NOMO-1 (cell line): ENCODE measurements around the gene RNASE8.
"Not testable (repeated sequence)": the region's sequence is repeated elsewhere in the genome, so short reads cannot be mapped to it uniquely, and the experiment has no call there.

Experiments
- DNase-seq, 2 experiments: peaks; one replicate each; lab custom pipeline; 2025; ENCODE audit not compliant: unreplicated experiment in 2 of 2; lab: John Stamatoyannopoulos, UW

Gene RNASE8, protein sequence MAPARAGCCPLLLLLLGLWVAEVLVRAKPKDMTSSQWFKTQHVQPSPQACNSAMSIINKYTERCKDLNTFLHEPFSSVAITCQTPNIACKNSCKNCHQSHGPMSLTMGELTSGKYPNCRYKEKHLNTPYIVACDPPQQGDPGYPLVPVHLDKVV

DNA sequence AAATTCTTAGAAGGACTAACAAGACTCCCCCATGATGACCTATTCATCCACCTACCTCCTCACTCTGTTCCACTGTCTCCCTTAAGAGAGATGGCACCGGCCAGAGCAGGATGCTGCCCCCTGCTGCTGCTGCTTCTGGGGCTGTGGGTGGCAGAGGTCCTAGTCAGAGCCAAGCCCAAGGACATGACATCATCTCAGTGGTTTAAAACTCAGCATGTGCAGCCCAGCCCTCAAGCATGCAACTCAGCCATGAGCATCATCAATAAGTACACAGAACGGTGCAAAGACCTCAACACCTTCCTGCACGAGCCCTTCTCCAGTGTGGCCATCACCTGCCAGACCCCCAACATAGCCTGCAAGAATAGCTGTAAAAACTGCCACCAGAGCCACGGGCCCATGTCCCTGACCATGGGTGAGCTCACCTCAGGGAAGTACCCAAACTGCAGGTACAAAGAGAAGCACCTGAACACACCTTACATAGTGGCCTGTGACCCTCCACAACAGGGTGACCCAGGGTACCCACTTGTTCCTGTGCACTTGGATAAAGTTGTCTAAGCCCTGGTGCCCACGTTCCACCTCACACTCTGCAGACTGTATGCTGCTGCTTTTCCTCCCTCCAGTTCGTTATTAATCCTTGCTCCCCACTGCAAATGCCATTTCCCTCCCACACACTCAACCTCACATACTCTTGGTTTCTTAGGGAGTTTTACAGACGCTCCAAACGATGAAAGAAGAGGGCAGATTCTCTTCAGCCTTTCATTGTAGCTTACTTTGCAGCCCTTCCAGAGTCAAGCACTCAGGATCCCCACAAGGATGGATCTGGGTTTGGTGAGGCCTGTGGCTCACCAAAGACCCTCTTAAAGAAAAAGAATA lies at the start of gene RNASE8:
TSS of gene RNASE8 (plus strand) at position 20 of the 873 bp plus-strand sequence. CDS start at position 91, 71 bp downstream.
- DNase-seq: no peak

DNA sequence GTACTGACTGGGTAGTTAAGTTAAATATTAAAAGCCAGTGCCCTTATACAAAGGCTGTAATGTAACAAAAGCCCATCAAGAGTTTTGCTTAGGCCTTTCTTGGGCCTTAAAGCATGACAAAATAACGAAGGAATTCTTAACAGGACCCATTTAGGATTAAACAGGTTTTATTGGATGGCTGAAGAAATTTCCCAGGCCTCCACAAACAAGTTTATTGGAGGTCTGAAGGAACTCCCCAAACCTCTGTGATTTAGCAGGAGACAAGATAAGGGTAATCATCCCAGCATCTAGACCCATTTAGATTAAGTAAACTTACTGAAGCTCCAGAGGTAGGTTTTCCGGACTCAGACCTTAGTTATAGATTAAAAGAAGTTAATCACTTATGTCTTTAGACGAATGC lies 47.9 kb upstream of the RNASE8 start:
- not testable (repeated sequence) for DNase-seq

DNA sequence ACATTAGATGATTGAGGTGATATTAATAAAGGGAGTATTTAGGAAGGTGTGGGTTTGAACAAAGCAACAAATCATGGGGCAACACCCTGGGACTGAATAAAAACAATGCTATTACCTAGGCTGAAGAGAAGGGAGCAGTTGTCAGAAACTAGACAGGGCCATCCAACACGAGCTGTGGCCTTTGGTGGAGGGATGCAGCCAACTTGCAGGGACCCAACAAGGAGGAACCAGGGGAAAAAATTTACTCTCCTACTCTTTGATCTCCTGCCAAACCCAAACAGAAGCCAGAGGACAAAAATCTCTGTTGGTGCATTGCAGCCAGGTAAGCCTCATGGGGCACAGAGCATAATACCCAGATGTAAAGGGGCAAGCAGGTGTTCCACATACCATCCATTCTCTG lies 46.5 kb upstream of the RNASE8 start:
- DNase-seq: no peak

DNA sequence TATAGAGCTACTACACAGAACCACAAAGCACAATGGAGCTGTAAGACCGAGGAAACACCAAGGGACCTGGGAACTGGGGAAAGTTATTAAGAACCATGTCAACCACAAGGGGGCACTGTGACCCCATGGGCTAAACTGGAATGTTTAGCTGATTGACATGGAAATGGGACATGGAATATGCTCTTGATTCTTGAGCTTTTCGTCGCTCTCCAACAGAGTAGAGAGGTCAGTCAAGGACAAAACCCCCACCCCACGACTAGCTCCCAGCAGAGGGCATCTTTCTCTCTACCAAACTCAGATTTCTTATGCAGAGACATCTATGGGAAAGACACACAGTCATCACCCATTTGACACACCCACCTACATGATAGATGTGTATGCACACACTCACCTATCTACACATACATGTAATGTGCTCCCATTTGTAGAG lies 42.8 kb upstream of the RNASE8 start:
- peak; percentile 30 to 68 for DNase-seq

DNA sequence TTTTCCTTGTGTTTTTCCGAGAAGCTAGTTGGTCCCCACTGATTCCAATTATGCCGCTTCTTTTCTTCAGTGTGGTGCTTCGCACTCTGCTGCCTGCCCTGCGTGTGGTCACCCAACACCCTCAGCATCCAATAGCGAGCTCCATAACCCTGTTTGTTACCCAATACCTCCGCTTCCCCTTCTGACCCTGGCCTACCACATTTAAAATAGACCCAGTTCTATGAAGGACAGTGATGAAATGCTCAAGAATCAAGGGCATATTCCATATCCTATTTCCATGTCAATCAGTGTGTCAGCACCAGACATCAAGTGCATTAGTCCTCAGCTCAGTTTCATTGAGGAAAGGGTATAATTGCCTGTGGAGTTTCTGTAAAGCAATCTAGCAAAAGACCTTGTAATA lies 42.3 kb upstream of the RNASE8 start:
- DNase-seq: peak; percentile 63 to 88

DNA sequence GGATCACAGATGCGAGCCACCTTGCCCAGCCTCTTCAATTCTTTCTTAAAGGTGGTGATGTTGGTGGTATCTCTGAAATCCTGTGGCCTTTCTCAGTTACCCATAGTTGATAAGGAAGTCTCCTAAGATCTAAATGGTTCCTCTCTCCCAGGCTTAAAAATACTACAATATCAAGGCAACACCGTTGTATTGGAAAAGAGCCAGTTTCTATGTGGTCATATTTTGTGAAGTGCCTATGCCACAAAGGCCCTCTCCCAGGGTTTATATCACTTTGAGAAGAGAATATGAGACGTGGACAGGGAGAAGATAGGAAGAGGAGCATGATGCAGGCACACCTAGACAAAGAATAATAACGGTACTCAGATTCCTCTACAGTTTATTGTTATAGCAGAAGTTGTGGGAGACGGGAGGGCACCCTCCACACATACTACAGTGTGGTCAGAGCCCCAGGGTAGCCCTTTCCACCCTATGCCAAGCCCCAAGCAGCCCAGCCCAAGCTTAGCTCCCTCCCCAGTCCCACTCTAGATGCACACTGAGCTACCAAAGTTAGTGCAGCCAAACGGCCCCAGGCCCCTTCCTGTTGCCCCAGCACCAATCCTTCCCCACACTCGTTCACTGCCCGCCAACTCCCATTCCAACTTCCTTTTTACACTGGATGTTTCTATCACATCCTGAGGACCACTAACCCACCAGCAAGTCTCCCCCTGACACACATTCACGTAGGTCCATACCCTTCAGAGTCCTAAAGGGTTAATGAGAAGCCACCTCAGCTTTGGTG lies 41.0 kb upstream of the RNASE8 start:
- no peak for DNase-seq

DNA sequence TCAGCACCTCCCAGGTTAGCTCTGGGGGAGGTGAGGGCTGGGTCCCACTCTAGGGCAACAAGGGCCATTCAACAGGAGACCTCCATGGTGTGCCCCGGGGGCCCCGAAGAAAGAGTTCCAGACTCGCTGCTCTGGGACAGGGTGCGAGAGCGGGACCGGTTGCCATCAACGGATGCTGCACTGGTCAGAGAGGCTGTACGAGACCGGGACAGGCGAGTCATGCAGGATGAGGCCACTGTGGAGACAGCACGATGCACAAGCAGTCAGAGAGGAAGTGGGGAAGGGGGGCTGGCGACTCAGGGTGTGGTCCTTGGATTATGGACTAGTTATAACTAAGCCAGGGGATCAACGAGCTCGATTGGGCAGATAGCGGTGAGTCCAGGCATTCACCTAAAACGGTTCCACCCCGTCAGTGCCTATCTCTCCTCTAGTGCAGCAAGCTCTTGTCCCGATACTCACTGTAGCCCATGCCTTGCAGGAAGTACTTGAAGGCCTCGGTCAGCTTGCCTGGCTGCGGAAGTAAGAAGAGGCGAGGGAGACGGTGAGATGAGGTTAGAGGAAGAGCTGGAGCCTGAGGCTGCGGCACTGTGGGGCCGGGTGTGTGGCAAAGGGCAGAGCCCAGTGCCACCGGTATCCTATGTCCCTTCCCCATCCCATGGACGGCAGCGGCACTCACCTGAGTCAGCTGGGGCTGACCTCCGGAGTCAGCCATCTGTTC lies 39.9 kb upstream of the RNASE8 start:
- peak in 1 of 2 experiments; percentile 12 for DNase-seq

DNA sequence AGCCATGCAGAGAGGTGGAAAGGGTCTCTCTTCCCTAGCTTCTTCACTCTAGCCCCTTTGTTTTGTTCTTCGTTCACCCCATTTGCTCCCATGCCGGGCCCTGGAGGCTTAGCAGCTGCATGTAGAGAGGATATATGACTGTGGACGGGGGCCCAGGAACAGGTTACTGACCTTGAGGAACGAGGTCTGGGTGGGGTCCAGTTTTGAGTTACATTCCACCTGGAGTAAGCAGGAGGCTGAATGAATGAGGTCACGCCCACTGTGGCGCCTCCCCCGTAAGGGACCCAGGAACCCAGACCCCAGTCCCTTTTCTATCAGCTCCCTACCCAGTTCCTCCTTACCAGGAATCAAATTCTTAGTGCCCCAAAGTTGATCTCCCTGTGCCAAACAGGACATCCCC lies 39.3 kb upstream of the RNASE8 start:
- DNase-seq: no peak

DNA sequence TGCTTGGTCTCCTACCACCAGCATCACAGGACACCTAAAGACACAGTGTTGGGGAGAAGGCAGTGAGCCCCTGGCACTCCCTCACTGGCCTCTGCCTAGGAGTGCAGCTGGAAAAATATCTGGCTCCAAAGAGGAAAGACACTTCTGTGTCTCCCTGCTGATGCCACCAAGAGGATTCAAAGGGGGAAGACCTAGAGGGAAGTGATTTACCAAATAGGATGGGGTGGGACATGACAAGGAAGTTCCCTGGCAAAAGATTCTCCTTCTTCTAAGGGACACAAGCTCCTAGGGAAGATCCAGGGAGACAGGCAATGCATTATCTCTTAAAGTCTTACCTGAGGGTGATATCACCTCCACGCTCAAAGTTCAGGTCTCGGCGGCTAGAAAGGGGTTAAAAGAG lies 38.8 kb upstream of the RNASE8 start:
- no peak for DNase-seq

DNA sequence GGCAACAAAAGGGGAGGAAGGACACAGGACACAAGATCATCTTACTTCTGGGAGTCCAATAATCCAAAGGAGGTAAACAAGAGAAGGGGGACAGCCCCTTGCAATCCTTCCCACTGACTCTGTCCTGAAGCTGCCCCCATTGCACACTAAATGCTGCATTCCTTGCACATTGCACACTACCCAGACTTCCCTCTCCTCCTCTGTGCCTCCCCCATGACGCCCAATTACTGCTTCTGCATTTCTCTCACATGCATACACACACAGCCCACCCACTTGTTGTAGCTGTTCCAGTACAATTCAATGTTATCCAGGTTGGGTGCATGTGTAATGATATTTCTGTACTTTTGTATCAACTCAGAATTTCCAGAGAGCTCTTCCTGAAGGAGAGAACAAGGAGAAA lies 38.3 kb upstream of the RNASE8 start:
- no peak for DNase-seq

DNA sequence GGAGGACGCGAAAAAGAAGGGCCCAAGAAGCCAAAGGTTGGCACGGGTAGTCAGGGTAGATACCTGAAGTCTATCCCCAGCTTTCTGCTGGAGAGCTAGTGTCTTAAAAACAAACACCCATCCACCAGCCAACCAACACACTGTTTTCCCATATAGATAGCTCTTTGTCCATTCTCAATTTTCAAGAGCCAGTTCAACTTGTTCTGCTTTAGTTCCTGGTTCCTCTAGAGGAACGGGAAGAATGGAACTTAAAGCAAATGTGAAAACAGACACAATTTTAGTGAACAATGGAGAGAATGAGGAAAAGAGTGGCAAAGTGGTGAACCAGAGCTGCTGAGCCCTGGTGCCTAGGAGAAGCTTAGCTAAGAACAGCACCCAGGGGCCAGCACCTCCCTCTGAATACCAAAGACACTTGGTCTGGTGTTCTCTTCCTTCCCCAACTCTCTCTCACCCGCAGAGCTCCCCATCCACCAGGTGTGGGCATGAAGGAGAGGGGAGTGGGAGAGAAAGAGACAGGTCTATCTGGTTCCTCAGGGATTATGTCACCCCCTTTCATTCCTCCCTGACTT lies 36.6 kb upstream of the RNASE8 start:
- no peak for DNase-seq

DNA sequence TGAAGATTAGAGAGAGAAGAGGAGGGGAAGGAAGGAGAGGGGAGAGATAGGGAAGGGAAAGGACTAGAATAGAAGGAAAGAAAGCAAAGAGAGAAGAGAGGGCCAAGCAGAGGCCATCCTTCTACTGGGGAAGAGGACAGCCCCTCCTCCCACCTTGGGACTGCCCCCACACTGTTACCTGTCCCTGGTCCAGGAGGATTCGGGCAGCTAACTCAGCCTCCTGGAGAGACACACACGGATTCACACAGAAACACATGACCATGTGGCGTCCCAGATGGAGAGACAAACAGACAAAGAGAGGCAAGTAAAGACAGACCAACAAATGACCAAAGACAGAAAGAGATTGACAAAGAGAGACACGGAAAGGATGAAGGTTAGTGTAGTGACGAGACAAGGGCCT lies 34.9 kb upstream of the RNASE8 start:
- DNase-seq: no peak

DNA sequence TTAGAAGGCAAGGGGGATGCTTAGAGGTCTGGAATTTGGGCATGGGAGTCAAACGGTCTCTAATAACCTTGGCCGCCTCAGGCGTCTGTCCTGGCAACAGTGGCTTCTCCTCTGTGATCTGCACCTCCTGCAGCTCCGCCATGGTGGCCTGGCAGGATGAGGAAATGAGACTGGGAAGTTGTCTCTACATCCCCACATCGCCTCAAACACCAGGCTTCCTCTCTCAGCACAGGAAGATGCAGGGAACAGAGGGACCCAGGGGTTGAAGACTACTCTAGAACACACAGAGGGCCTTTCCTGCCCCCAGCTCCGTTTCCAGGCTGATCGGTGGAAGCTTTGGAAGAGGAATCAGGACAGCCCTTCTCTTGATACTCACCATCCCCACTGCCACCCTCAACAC lies 34.4 kb upstream of the RNASE8 start:
- DNase-seq: no peak

DNA sequence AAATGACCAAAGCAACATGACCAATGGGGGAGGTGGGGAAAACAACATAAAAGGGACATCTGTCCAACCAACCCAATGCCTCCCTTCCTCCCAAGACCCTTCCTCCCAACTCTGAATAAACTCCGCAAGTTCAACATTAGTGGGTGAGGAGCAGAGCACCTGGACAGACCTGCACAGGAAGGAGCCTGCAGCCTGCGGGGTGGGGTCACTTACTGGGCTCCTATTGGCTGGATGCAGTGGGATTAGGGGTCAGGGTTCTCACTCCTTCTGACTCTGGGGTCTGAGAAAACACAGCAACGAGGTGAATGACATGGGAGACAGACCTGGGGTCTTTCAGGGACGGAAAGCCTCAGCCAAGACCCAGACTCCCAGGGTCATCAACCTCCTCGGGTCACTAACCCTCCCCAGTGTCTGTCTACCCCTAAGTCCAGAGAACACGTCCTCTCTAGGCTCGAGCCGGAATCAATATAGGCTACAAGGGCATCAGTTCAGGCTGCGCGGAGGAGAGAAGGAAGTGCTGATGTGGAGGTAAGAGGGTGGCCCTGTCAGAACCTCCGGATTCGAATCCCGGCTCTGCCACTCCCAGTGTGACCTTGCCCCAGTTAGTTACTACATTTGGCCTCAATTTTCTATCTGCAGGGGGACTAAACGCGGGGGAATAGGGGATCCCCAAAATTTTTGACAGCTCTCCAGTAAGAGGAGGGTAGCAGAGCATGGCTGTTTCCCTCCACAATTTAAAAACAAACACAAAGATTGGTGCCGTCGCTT lies 33.6 kb upstream of the RNASE8 start:
- DNase-seq: peak; percentile 9 to 18

DNA sequence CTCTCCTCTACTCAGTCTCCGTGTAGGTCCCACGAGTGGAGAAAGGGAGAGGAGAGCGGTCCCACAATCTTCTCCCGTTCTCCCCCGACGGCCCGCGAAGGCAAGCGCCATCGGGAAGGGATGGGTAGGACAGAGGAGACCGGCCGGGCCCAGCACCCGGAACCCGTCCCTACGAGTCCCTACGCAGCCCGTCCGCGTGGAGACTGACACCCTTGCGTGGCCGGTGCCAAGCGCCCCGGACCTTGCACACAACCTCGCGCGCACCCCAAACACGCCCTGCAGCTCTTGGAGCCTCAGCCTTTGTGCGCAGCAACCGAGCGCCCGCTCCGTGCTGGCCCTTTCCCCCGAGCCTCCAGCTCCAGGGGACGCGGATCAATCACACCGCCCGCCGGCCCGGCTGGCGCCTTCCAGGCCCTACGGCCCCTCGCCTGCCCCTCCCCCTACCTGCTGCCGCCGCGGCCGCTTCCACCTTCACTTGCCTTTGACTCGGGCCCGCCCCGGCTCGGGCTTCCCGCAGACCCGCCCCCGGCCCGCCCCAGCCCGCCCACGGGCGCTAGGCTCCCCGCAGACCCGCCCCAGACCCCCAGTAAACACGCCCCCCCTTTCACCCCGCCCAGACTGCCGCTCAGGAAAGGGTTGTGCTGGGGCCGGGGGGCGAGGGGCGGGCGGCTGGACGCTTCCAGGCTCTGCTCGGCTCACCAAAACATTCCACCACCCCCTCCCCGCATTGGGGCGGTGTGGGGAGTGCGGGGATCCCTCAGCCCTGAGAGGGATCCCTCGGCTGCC lies 32.8 kb upstream of the RNASE8 start, which contains the start of gene NDRG2:
TSS of gene NDRG2 (minus strand) at position 477 of the 786 bp plus-strand sequence. CDS start 1,746 bp downstream, outside the sequence.
- peak; percentile 59 to 83 for DNase-seq

DNA sequence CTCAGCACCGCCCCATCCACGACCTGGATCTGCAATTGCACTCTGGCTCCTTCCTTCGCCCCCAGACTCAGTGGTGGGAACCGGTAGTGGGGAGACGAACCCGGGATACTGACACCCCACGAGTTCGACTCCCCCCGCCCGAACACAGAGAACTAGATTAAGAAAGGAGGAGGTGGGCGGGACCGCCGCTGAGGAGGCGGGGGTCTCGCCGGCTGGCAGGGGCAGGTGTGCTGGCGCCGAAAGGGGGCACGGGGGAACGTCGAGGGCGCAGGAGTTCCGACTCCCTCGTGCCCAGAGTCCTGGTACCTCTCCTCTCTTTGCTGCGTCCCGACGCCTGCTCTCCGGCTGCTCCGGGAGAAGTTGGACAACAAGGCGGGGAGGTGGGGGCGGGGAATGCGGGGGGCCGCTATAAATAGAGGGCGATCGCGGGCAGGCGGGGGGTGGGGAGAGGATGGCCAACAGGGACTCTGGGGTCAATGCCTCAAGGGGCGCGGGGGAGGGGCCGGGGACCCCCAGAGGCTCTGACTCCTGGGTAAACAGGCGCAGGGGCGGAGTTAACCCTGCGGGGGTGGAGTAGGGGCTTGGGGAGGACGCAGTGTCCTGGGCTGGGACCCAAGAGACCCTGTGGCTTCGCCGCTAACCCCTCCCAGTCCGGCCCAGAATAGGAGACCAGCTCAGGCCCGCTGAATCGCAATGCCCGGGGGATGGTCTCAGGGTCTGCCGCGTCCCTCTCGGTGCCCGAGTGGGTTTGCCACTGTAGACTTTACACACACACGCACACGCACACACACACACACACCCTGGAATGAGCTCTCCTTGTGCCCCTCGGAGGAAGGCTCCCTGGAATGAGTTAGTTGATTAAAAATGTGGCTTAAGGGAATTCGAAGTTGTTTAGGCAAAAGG lies 32.0 kb upstream of the RNASE8 start:
- DNase-seq: no peak

DNA sequence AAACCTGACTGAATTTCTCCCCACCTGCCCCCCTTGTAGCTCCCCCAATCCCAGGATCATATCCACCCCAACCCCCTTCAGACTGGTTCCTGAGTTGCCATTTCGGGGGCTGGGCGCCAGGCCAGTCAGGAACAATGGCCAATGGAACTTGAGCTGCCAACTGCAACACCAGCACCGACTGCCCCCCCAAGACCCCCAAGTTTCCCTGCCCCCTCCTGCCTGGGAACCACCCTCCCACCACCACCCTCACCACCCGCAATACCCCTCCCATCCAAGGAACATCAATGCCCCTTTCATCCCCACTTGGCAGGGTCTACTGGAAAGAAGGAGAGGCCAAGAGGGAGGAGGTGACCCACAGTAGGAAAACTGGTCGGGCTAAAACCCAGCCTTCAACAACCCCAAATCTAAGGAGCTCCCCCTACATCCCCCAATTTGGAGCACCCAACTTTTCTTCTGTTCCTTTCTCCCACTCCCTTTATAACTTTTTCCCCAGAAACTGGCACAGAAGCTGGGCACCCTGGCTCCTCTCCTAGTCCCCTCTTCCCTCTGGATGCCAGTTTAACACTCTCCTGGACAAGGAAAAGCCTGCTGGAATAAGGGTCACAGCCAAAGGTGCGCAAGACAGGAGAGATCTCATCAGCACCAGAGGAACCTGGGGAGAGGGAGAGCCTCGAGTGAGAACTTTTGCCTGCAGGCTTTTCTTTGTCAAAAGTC lies 31.2 kb upstream of the RNASE8 start:
- DNase-seq: no peak
